Measurements from ENCODE around the gene SECTM1. TPM values are rescaled to one million over a fixed set of nuclear protein-coding genes. Genes with fewer than 3 reads are reported as not detected.
A peak's percentile ranks its signal among the peaks of the same experiment; 100 is the strongest.

SECTM1 gene
- total RNA-seq, 2 donors from 2014 or later = not detected

- Histone ChIP-seq H3K27me3 (ENCODE audit: control insufficient read depth, insufficient read depth, low read length, poor library complexity, severe bottlenecking) (no peaks in the 10 kb centered on the region), H3K4me1 (ENCODE audit: control insufficient read depth, insufficient read depth, low read length) (no peaks in the 10 kb centered on the region), H3K9me3 (ENCODE audit: control insufficient read depth, low read length) (no peaks in the 10 kb centered on the region), H3K9ac (ENCODE audit: extremely low read depth, low read length, poor library complexity, severe bottlenecking) (no peak overlapping the region), H3K4me3 (ENCODE audit: low read length) (no peak overlapping the region), H3K27ac (ENCODE audit: low read depth, low read length) (no peak overlapping the region), H3K36me3 (ENCODE audit: control insufficient read depth, insufficient read depth, low read length) (no peaks in the 10 kb centered on the region)
- Mint-ChIP-seq H3K27ac (no peak overlapping the region), H3K27me3 (ENCODE audit: insufficient read depth) (no peaks in the 10 kb centered on the region), H3K4me3 (no peak overlapping the region), H3K9me3 (no peaks in the 10 kb centered on the region), H3K4me1 (peaks cover 4% of the 10 kb centered on the region), H3K36me3 (ENCODE audit: low read depth) (no peaks in the 10 kb centered on the region)
- no peak for DNase-seq
- 86% methylated on average over 15 to 27 of the region's 28 CpGs for WGBS, 2 experiments (ENCODE audit: insufficient coverage in 1 of 2, insufficient read length in 1 of 2)
- TF ChIP-seq, protein P1, sequence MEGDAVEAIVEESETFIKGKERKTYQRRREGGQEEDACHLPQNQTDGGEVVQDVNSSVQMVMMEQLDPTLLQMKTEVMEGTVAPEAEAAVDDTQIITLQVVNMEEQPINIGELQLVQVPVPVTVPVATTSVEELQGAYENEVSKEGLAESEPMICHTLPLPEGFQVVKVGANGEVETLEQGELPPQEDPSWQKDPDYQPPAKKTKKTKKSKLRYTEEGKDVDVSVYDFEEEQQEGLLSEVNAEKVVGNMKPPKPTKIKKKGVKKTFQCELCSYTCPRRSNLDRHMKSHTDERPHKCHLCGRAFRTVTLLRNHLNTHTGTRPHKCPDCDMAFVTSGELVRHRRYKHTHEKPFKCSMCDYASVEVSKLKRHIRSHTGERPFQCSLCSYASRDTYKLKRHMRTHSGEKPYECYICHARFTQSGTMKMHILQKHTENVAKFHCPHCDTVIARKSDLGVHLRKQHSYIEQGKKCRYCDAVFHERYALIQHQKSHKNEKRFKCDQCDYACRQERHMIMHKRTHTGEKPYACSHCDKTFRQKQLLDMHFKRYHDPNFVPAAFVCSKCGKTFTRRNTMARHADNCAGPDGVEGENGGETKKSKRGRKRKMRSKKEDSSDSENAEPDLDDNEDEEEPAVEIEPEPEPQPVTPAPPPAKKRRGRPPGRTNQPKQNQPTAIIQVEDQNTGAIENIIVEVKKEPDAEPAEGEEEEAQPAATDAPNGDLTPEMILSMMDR (conservative IDR thresholded peaks at IDR 0.05) = no peak
These were observed 10.8 kb downstream of the SECTM1 start for GRCh38 chr17:82322526-82323453.

- TF ChIP-seq, protein P1 (conservative IDR thresholded peaks at IDR 0.05) = no peak
- H3K36me3 Mint-ChIP-seq (ENCODE audit: low read depth) = no peaks in the 10 kb centered on the region
- no peak overlapping the region for H3K4me3 Mint-ChIP-seq
- Histone ChIP-seq H3K27me3 (ENCODE audit: control insufficient read depth, insufficient read depth, low read length, poor library complexity, severe bottlenecking) (no peaks in the 10 kb centered on the region), H3K27ac (ENCODE audit: low read depth, low read length) (no peak overlapping the region), H3K9ac (ENCODE audit: extremely low read depth, low read length, poor library complexity, severe bottlenecking) (no peak overlapping the region), H3K4me1 (ENCODE audit: control insufficient read depth, insufficient read depth, low read length) (no peaks in the 10 kb centered on the region), H3K36me3 (ENCODE audit: control insufficient read depth, insufficient read depth, low read length) (no peaks in the 10 kb centered on the region), H3K4me3 (ENCODE audit: low read length) (no peak overlapping the region), H3K9me3 (ENCODE audit: control insufficient read depth, low read length) (no peaks in the 10 kb centered on the region)
- H3K9me3 Mint-ChIP-seq = no peaks in the 10 kb centered on the region
- no peak for DNase-seq
- no peaks in the 10 kb centered on the region for H3K27me3 Mint-ChIP-seq (ENCODE audit: insufficient read depth)
- H3K27ac Mint-ChIP-seq = no peak overlapping the region
- 89 to 93% methylated on average over 11 to 21 of the region's 21 CpGs for WGBS, 2 experiments (ENCODE audit: insufficient coverage in 1 of 2, insufficient read length in 1 of 2)
- H3K4me1 Mint-ChIP-seq = no peaks in the 10 kb centered on the region
These were observed 11.6 kb downstream of the SECTM1 start for GRCh38 chr17:82321947-82322466.

DNA sequence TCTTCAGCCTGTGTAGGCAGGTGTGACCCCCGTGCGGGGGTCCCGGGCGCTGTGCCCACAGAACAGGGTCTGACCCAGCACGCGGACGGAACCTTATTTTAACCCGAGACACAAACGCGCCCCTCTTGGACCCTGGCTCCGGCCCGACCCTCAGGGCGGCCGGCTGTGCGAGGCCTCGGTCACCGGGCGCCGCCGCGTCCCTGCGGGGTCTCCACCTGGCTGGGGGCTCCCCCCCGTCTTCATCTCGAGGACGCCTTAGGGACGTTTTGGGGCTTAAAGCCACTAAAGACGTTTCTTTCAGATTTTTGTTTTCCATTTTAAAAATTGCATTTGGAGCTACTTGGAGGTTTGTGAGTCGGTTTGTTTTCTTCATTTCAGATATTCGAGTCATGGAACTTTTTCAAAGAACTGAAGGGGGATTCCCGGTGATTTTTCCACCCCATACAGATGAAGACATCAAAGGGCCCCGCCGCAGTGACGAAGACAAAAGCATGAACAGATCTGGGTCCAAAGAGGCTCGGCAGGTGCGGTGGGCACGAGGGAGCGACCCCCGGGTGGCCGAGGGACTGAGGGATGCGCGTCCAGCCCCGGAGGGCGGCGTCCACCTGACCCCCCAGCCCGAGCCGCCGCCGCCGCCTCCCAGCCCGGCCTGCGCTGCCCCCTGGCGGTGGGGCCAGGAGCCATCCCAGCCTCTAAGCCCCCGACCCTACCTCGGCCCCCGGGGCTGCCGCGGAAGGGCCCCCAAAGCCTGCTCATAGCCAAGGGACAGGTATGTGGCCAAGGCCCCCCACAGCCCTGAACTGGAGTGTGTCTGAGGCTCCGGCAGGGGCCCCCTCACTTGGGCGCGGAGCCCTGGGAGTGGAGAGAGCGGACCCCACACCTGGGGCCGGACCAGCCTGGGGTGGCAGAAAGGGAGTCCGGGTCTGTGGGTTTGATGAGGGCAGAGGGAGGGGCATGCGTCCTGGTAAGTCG, 12.3 kb downstream of the SECTM1 start:
- H3K4me3 ChIP-seq (ENCODE audit: low read length) = no peak overlapping the region
- no peak overlapping the region for H3K27ac Mint-ChIP-seq
- no peaks in the 10 kb centered on the region for H3K36me3 Mint-ChIP-seq (ENCODE audit: low read depth)
- 59 to 60% methylated on average over 43 to 65 of the region's 65 CpGs for WGBS, 2 experiments (ENCODE audit: insufficient coverage in 1 of 2, insufficient read length in 1 of 2)
- H3K36me3 ChIP-seq (ENCODE audit: control insufficient read depth, insufficient read depth, low read length) = no peaks in the 10 kb centered on the region
- no peak overlapping the region for H3K4me3 Mint-ChIP-seq
- H3K27me3 ChIP-seq (ENCODE audit: control insufficient read depth, insufficient read depth, low read length, poor library complexity, severe bottlenecking) = no peaks in the 10 kb centered on the region
- H3K27me3 Mint-ChIP-seq (ENCODE audit: insufficient read depth) = no peaks in the 10 kb centered on the region
- no peak overlapping the region for H3K9ac ChIP-seq (ENCODE audit: extremely low read depth, low read length, poor library complexity, severe bottlenecking)
- H3K4me1 ChIP-seq (ENCODE audit: control insufficient read depth, insufficient read depth, low read length) = no peaks in the 10 kb centered on the region
- H3K9me3 ChIP-seq (ENCODE audit: control insufficient read depth, low read length) = no peaks in the 10 kb centered on the region
- peak; percentile 87 for DNase-seq
- TF ChIP-seq, protein P1 (conservative IDR thresholded peaks at IDR 0.05) = peak; percentile 96
- no peaks in the 10 kb centered on the region for H3K4me1 Mint-ChIP-seq
- no peaks in the 10 kb centered on the region for H3K9me3 Mint-ChIP-seq
- H3K27ac ChIP-seq (ENCODE audit: low read depth, low read length) = no peak overlapping the region
